ENCODE results near the gene RNU5B-1. TPM values are rescaled to one million over a fixed set of nuclear protein-coding genes. Genes with fewer than 3 reads are reported as not detected.
A peak's percentile ranks its signal among the peaks of the same experiment; 100 is the strongest.

The RNU5B-1 gene
- total RNA-seq, 1 experiment from 2014 or later, result not detected

DNA sequence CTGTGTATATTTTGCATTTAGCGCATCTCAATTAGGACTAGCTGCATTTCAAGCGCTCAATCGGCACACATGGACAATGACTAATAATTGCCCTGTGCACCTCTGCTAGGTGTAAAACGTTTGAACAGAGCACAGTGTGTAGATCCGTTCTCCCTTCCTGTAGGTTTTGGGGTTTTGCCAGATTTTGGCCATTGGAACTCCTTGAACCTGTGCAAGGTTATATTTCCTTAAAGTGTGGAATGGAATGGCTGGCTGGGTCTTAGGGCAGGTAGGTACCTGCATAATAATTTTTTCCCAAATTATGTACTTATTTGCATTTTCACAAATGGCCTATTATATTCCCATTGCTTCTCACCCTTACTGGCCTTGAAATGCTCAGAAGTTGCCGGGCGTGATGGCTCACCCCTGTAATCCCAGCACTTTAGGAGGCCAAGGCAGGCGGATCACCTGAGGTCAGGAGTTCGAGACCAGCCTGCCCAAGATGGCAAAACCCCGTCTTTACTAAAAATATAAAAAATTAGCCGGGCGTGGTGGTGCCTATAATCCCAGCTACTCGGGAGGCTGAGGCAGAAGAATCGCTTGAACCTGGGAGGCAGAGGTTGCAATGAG is 777 bp downstream of the RNU5B-1 start:
- no peak overlapping the region for H3K4me3 ChIP-seq (ENCODE audit: insufficient read depth, low read depth, low read length)
- no peaks in the 10 kb centered on the region for H3K27me3 ChIP-seq (ENCODE audit: control insufficient read depth, insufficient read depth, low read length)

DNA sequence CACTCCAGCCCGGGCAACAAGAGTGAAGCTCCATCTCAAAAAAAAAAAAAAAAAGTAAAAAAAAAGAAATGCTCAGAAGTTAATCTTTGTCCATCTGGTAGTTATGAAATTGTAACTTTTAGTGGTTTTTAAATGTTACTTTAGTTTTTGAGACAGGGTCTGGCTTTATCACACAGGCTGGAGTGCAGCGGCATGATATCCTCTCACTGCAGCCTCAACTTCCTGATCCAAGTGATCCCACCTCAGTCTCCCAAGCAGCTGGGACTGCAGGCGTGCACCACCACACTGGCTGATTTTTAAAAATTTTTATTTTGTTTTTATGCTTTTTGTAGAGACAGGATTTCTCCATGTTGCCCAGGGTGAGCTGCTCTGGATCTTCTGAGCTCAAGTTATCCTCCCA is 1.3 kb downstream of the RNU5B-1 start:
- Histone ChIP-seq H3K27me3 (ENCODE audit: control insufficient read depth, insufficient read depth, low read length) (no peaks in the 10 kb centered on the region), H3K36me3 (replicated peaks; ENCODE audit: control insufficient read depth, insufficient read depth, low read length) (no peaks in the 10 kb centered on the region), H3K4me3 (ENCODE audit: insufficient read depth, low read depth, low read length) (no peak overlapping the region)
- no peak for DNase-seq

More for the DNA sequence above, 777 bp downstream of the RNU5B-1 start:
- no peak for DNase-seq
- H3K36me3 ChIP-seq (replicated peaks; ENCODE audit: control insufficient read depth, insufficient read depth, low read length), result no peaks in the 10 kb centered on the region

DNA sequence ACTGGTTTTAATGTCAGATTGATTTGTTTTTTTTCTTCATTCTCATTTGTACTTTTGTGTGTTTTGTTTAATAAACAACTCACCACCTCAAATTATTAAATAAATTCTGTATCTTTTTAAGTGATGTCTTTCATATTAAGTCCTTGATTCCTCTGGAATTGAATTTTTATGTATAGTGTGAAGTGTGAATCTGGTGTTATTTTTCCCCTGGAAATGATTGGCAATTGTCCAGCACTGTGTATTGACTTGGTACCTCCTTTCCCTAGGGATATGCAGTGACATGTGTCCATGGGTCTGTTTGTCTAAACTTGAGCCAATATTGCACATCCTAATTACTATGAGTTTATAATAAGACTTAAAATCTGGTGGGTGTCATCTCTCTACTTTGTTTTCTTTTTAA is 2.1 kb downstream of the RNU5B-1 start:
- no peak for DNase-seq
- no peaks in the 10 kb centered on the region for H3K27me3 ChIP-seq (ENCODE audit: control insufficient read depth, insufficient read depth, low read length)
- H3K36me3 ChIP-seq (replicated peaks; ENCODE audit: control insufficient read depth, insufficient read depth, low read length), result no peaks in the 10 kb centered on the region
- H3K4me3 ChIP-seq (ENCODE audit: insufficient read depth, low read depth, low read length), result no peak overlapping the region

DNA sequence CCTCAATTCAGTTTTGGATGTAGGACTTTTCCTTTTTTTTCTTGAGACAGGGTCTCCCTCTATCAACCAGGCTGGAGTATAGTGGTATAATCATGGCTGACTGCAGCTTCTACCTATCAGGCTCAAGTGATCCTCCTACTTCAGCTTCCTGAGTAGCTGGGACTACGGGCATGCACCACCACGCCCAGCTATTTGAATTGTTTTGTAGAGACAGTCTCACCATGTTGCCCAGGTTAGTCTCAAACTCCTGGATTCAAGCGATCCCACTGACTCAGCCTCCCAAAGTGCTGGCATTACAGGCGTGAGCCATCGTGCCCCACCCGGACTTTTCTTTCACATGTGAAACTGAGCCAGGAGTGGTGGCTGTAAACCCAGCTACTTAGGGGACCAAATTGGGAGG is 3.5 kb downstream of the RNU5B-1 start:
- DNase-seq, result no peak
- Histone ChIP-seq H3K27me3 (ENCODE audit: control insufficient read depth, insufficient read depth, low read length) (no peaks in the 10 kb centered on the region), H3K4me3 (ENCODE audit: insufficient read depth, low read depth, low read length) (no peak overlapping the region), H3K36me3 (replicated peaks; ENCODE audit: control insufficient read depth, insufficient read depth, low read length) (no peaks in the 10 kb centered on the region)

DNA sequence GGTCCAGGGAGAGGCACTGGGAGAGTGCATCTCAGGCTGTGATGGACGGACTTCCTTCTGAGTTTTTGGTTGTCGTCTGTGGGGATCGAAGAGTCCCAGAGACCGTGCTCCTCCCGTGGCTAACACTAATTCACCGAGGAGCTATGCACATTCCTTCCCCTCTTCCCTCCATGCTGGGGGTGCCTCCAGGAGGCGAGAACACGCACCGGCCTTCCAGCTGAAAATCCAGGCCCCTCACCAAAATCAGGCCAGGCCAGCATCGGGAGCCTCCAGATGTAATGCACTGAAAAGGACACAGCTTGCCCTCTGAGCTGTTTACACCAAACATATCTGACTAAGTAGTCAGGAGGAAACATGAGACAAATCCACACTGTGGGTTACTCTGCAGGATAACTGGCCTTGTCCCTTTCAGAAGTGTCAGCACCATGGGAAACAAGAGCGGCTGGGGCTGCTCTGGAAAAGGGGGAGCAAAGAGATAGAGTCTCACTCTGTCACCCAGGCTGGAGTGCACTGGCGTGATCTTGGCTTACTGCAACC is 5.5 kb downstream of the RNU5B-1 start:
- no peaks in the 10 kb centered on the region for H3K36me3 ChIP-seq (replicated peaks; ENCODE audit: control insufficient read depth, insufficient read depth, low read length)
- no peaks in the 10 kb centered on the region for H3K27me3 ChIP-seq (ENCODE audit: control insufficient read depth, insufficient read depth, low read length)
- DNase-seq, result no peak
- no peak overlapping the region for H3K4me3 ChIP-seq (ENCODE audit: insufficient read depth, low read depth, low read length)

DNA sequence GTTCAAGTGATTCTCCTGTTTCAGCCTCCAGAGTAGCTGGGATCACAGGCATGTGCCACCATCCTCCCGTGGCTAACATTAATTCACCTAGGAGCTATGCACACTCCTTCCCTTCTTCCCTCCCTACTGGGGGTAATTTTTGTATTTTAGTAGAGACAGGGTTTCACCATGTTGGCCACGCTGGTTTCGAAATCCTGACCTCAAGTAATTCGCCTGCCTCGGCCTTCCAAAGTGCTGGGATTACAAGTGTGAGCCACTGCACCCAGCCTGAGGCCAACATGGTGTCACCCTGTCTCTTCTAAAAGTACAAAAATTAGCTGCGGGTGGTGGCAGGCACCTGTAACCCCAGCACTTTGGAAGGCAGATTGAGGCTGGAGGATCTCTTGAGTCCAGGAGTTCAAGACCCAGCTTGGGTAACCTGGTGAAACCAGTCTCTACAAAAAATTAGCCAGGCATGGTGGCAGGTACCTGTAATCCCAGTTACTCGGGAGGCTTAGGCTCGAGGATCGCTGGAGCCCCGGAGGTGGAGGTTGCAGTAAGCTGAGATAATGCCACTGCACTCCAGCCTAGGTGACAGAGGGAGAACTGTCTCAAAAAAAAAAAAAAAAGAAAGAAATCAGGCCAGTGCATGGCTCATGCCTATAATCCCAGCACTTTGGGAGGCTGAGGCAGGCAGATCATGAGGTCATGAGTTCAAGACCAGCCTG is 6.1 kb downstream of the RNU5B-1 start:
- DNase-seq, result no peak
- Histone ChIP-seq H3K4me3 (ENCODE audit: insufficient read depth, low read depth, low read length) (no peak overlapping the region), H3K36me3 (replicated peaks; ENCODE audit: control insufficient read depth, insufficient read depth, low read length) (no peaks in the 10 kb centered on the region), H3K27me3 (ENCODE audit: control insufficient read depth, insufficient read depth, low read length) (no peaks in the 10 kb centered on the region)

DNA sequence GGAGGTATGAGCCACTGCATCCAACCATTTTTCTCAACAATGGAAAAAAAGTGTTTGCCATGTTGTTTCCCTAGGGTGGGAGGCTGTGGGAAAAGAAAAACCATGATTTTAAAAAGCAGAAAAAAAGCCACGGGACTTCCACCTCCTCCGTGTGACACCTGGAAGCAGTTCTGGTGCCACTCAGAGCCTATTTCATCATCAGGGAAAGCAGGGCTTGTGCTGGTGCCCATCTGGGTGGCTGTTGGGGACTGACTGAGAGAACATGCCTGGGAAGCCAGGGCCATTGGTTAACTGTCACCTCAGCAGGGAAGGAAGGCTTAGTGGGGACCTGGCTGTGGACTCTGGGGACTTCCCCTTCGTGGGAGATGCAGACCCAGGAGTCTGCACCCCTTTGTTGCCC is 7.3 kb downstream of the RNU5B-1 start:
- no peaks in the 10 kb centered on the region for H3K36me3 ChIP-seq (replicated peaks; ENCODE audit: control insufficient read depth, insufficient read depth, low read length)
- DNase-seq, result no peak
- no peaks in the 10 kb centered on the region for H3K27me3 ChIP-seq (ENCODE audit: control insufficient read depth, insufficient read depth, low read length)
- H3K4me3 ChIP-seq (ENCODE audit: insufficient read depth, low read depth, low read length), result no peak overlapping the region

DNA sequence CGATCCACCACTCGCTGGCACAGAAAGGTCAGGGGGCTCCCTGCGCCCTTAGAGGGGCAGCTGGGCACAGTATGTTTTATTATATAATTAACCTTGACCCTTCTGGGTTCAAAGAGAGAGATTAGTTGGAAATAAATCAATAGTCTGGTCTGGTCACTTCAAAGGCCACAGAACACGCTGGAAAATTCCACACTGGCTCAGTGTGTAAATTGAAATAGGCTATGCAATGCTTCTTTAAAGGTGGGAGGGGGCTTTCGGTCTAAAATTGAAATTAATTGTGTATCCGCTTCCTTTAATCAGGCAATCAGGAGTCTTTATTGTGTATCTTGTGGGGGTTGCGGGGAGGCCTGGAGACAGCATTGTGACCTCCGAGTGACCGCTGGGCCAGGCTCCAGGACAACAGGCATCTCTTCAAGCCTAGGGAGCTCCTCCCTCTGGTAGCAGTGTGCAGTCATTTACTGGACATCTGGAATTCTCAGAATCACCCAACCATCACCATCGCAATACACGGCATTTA is 8.0 kb downstream of the RNU5B-1 start:
- H3K4me3 ChIP-seq (ENCODE audit: insufficient read depth, low read depth, low read length), result no peak overlapping the region
- no peaks in the 10 kb centered on the region for H3K27me3 ChIP-seq (ENCODE audit: control insufficient read depth, insufficient read depth, low read length)
- no peaks in the 10 kb centered on the region for H3K36me3 ChIP-seq (replicated peaks; ENCODE audit: control insufficient read depth, insufficient read depth, low read length)
- DNase-seq, result no peak

DNA sequence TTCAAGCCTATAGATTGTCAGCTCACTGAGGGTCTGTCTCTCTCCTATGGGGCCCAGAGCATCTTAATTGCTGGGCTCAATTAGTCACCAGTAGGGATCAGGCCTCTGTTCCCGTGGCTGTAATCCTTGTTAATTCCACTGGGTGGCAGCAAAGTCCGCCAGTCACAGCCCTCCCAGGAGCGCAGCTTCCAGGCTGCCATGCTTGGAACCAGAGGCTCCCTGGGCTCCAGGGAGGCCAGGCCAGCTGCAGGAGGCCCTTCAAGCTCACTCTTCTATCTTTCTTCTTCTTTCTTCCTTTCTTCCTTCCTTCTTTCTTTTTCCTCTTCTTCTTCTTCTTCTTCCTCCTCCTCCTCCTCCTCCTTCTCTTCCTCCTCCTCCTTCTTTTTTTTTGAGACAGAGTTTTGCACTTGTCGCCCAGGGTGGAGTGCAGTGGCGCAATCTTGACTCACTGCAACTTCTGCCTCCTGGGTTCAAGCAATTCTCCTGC is 14.4 kb downstream of the RNU5B-1 start:
- no peaks in the 10 kb centered on the region for H3K36me3 ChIP-seq (replicated peaks; ENCODE audit: control insufficient read depth, insufficient read depth, low read length)

DNA sequence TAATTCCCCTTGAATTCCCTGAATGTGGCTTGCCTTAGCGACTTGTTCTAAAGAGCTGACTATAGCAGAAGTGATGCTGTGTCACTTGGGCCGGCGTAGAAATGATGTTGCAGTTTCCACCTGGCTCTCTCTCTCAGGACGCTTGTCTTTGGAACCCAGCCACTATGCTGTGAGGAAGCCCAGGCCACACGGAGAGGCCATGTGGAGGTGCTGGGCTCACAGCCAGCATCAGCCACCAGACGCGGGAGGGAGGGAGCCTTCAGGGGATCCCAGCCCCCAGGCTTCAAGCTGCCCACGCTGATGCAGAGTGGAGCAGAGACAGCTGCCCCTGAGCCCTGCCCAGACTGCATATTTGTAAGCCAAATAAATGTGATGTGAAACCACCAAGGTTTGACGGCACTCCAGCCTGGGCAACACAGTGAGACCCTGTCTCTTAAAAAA is 18.6 kb downstream of the RNU5B-1 start:
- H3K27me3 ChIP-seq (ENCODE audit: control insufficient read depth, insufficient read depth, low read length), result no peaks in the 10 kb centered on the region
- no peak overlapping the region for H3K4me3 ChIP-seq (ENCODE audit: insufficient read depth, low read depth, low read length)
- peak; percentile 49 for DNase-seq
- no peaks in the 10 kb centered on the region for H3K36me3 ChIP-seq (replicated peaks; ENCODE audit: control insufficient read depth, insufficient read depth, low read length)

More for the DNA sequence above, 14.4 kb downstream of the RNU5B-1 start:
- DNase-seq, result peak; percentile 95
- Histone ChIP-seq H3K4me3 (ENCODE audit: insufficient read depth, low read depth, low read length) (no peak overlapping the region), H3K27me3 (ENCODE audit: control insufficient read depth, insufficient read depth, low read length) (no peaks in the 10 kb centered on the region)

DNA sequence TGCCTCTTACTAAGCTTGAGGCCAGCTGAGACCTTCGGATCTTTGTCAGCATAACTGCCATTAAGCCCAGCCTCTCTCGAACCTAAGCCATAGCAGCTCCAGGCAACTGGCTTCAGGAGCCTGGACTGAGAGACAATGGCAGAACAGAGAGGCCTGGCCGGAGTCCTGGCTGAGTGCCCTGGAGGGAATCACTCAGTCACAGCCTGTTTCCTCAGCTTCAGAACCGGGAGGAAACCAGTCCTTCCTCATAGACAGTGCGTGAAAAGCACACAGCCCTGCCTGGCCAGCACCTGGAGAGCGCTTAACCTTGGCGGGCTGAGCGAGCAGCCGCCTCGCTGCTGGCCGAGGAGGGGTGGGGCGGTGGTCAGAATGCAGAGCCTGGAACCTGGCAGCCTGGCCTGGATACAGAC is 21.6 kb downstream of the RNU5B-1 start:
- H3K4me3 ChIP-seq (ENCODE audit: insufficient read depth, low read depth, low read length), result no peak overlapping the region
- H3K27me3 ChIP-seq (ENCODE audit: control insufficient read depth, insufficient read depth, low read length), result no peaks in the 10 kb centered on the region
- peaks cover 1% of the 10 kb centered on the region for H3K36me3 ChIP-seq (replicated peaks; ENCODE audit: control insufficient read depth, insufficient read depth, low read length)
- DNase-seq, result peak; percentile 82

DNA sequence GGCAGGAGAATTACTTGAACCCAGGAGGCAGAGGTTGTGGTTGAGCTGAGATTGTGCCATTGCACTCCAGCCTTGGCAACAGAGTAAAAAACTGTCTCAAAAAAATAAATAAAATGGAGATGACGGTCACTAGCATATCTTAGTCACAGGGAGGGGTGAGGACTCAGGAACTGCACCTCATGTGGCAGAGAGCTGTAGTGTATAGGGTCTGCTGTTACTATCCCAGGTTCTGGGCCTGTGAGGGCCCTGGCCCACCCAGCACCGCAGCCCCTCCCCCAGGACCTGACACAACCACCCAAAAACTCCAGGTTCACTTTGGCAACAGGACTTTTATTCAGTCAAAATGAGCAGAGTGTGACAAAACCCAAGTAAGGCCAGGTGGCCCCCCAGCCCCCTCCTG is 22.3 kb downstream of the RNU5B-1 start:
- Histone ChIP-seq H3K36me3 (replicated peaks; ENCODE audit: control insufficient read depth, insufficient read depth, low read length) (peaks cover 1% of the 10 kb centered on the region), H3K4me3 (ENCODE audit: insufficient read depth, low read depth, low read length) (no peak overlapping the region), H3K27me3 (ENCODE audit: control insufficient read depth, insufficient read depth, low read length) (no peaks in the 10 kb centered on the region)
- peak; percentile 70 for DNase-seq

DNA sequence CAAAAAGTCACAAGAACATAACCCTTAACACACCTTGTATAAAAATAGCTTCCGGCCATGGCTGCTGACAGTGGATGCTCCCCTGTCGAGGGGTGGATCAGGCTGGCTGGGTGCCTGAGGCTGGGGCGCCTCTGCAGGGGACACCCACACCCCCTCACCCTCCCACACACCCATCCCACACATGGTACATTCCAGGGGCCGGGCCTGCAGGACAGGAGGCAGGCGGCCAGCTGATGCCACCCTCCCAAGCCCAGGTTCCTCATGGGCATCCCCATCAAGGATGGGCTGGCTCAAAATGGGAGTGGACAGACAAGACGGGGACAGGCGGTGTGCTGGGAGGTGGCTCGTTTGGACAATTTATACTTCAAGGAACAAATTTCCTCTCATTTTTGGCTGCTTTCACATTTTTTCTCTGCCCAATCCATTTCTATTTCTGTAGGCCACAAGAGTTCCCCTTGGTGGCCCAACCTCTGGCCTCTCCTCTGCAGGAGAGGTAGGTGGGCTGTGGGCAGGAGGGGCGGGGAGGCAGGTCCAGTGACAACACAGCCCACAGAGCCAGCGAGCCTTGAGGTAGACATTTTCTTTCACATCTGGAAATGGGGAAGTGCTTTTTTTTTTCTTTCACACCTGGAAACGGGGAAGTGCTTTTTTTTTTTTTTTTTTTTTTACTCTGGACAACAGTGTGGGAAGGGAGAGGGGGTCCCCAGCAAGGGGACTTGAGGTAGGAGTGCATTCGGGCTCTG is 23.3 kb downstream of the RNU5B-1 start:
- DNase-seq, result peak; percentile 51
- peaks cover 1% of the 10 kb centered on the region for H3K36me3 ChIP-seq (replicated peaks; ENCODE audit: control insufficient read depth, insufficient read depth, low read length)

DNA sequence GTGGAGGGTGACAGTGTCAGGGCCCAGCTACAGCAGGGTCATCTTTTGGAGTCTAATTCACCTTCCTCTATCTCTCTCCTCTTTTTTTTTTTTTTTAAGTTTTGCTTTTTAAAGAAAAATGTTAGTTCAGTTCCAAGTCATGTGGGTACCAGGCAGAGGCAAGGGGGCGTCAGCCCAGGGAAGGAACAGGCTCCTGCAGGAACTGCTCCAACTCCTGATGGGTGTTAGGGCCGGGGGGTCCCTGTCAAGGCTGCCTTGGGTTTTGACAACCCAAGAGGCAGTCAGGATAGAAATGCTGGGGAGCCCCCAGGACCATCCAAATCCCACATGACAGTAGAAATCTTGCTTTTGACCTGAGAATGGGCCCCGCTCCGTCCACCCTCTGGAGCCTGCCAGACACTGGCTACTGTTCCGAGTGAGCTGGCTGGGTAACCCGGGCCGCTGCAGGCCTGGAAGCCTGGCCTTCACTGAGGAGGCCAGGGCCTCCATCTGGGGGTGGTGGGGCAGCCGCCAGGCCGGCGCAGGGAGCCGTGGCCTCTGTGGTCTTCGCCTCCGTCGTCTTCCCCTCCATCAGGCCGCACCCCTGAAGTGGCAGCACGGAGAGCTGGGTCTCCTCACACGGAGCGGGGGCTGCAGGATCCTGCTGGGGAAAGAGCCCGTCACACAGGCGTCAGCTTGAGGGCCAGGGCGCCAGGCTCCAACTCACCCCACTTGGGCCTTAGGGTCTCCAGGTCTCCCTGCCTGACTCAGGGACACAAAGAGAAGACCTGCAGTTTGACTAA is 24.2 kb downstream of the RNU5B-1 start:
- H3K4me3 ChIP-seq (ENCODE audit: insufficient read depth, low read depth, low read length), result no peak overlapping the region
- H3K27me3 ChIP-seq (ENCODE audit: control insufficient read depth, insufficient read depth, low read length), result no peaks in the 10 kb centered on the region
- DNase-seq, result peak; percentile 48
- peaks cover 1% of the 10 kb centered on the region for H3K36me3 ChIP-seq (replicated peaks; ENCODE audit: control insufficient read depth, insufficient read depth, low read length)

More for the DNA sequence above, 23.3 kb downstream of the RNU5B-1 start:
- no peak overlapping the region for H3K4me3 ChIP-seq (ENCODE audit: insufficient read depth, low read depth, low read length)
- no peaks in the 10 kb centered on the region for H3K27me3 ChIP-seq (ENCODE audit: control insufficient read depth, insufficient read depth, low read length)

All from H7 (cell line).